ENCODE data around the gene HLA-DOA.
A peak's percentile ranks its signal among the peaks of the same experiment; 100 is the strongest.

Gene HLA-DOA

GRCh38 chr6:32968093-32968866 lies 41.1 kb downstream of the HLA-DOA start, which contains the start of gene BRD2:
TSS of gene BRD2 (plus strand) at chr6:32968594. CDS start at chr6:32972899, 4,305 bp downstream.
- peak; percentile 90 to 92 for DNase-seq (ENCODE audit: extremely low read depth in 1 of 2, low read depth in 1 of 2)

DNA sequence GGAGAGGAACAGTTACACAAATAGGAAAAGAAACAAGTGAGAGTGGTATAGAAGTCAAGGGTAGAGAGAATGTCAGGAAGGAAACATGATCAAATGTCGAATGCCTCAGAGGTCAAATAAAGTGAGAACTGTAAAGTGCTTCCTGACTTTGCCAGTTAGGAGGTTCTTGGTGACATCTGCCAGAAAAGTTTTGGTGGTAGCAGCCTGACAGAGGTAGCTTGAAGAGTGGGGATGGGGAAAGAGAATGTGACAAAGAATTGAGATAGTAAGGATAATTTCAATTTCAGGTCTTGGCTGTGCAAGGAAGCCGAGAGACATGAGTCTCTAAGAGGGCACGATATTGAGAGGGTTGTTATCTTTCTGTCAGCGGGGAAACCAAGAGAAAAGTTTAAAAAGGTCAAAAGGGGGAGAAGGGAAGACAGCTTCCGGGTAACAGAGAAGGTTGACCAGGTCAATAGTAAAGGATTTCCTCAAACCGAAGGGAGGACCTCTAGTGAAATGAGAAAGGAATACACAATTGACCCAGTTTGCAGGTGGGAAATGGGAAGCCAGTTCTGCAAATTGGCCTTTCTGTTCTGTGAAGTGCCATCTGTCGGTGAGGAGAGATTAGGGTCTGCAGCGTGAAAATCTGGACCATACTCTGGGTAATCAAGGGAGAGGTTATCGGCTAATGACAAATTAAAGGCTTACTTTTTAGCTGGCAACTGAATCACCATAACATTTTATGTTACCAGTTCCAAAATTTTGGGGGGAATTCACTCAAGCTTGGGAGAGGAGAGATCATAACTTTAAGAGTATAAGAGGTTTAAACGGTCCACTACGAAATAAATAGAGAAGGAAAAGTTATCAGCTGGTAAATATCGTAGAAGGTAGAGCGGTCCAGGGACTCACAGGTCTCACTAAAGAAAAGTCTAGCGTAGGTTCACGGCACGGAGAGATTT lies 42.0 kb downstream of the HLA-DOA start:
- no peak for DNase-seq (ENCODE audit: extremely low read depth in 1 of 2, low read depth in 1 of 2)

DNA sequence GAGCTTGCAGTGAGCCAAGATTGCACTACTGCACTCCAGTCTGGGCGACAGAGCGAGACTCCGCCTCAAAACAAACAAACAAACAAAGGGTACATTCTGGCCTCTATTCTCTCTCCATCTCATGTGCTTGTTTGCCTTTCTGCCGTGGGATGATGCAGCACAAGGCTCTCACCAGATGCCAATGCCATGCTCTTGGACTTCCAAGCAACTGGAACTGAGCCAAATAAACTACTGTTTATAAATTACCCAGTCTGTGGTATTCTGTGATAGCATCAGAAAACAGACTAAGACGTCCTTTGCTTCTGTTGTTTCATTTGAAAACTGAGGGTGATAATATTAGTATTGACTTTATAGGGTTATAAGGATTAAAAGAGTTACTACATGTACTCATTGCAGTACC lies 44.6 kb downstream of the HLA-DOA start:
- no peak for DNase-seq (ENCODE audit: extremely low read depth in 1 of 2, low read depth in 1 of 2)

DNA sequence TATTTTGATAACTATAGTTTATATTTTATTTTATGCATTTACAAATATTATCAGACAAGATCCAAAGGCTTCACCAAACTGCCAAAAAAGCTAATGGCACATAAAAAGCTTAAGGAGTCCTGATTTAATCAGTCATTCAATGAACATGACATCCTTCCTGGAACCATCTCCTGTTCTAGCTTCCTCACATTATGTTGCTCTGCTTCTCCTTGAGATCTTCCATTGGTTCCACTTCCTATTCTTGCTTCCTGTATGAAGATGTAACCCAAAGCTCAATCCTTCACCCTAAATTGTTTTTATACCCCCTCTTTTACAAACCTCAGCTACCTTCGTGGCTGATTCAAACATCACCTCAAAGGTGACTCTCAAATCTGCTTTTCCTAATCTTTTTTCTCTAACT lies 45.5 kb downstream of the HLA-DOA start:
- DNase-seq (ENCODE audit: extremely low read depth in 1 of 2, low read depth in 1 of 2), result no peak

DNA sequence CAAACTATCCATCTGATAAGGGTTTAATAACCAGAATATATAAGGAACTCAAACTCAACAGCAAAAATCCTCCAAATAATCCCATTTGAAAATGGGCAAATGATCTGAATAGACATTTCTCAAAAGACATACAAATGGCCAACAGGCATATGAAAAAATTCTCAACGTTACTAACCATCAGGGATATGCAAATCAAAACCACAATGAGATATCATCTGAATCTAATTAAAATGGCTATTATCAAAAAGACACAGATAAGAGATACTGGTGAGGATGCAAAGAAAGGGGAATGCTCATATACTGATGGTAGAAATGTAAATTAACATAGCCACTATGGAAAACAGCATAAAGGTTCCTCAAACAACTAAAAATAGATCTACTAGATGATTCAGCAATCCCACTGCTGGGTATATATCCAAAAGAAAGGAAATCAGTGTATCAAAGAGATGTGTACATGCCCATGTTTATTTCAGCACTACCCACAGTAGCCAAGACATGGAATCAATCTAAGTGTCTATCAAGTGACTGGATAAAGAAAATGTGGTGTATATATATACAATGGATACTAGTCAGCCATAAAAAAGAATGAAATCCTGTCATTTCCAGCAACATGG lies 47.1 kb downstream of the HLA-DOA start:
- no peak for DNase-seq (ENCODE audit: extremely low read depth in 1 of 2, low read depth in 1 of 2)

- DNase-seq (ENCODE audit: extremely low read depth in 1 of 2, low read depth in 1 of 2), result no peak
These were observed 48.8 kb downstream of the HLA-DOA start for GRCh38 chr6:32960563-32960962.

DNA sequence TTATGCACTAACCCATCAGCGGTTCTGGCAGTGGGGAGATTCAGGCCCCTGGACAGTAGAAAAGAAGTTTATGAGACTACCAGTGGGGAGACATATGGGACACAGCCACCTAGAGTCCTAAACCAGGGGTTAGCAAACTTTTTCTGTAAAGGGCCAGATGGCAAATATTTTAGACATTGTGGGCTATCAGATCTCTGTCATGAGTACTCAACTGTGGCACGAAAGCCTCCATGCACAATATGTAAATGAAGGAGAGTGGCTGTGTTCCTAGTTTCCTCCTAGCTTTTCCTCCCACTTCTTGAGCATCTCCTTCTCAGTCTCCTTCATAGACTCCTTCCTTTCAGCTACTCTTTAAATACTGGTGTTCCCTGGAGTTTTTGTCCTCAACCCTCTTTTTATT lies 53.2 kb downstream of the HLA-DOA start:
- DNase-seq (ENCODE audit: extremely low read depth in 1 of 2, low read depth in 1 of 2), result no peak

DNA sequence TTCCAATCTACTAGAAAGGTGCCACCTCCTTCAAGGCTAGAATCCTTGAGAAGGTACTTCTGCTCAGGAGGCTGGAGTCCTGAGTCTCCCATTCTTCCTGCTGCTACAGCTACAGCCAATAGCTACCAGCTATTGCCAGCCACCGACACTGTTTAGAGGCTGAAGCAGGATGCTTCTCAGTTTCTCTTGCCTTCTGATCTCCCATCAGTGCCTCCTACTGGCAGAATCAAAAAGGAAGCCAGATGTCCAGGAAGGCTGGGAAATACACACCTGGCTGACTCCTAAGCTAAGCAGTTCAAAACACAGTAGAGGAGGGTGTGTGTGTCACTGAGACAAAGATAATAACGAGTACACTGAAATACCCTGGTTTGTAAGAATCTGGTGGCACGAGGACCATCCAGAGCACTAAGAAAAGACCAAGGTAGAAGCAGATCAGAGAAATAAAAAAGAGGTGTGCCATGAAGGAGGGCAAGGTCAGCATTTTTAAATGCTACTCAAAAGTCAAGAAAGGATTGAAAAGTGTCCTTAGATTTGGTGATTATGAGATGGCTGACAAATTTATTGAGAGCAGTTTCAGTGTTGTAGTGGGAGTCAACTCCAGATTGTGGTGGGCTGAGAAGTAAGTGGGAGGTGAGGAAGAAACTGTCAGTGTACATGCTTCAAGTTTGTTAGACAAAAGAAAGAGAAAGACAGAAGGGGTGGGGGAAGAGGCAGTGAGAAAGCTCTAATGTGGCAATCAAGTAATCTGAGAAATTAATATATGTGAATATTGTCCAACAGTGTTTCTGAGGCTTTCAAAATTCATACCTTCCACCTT lies 54.2 kb downstream of the HLA-DOA start:
- no peak for DNase-seq (ENCODE audit: extremely low read depth in 1 of 2, low read depth in 1 of 2)

GRCh38 chr6:32954267-32954666 lies 55.1 kb downstream of the HLA-DOA start:
- DNase-seq (ENCODE audit: extremely low read depth in 1 of 2, low read depth in 1 of 2), result no peak

Measured in activated CD8-positive, alpha-beta memory T cell treated with anti-CD3 and anti-CD28 coated beads for 1 hour (primary cell).